ENCODE measurements around the gene LBH.

DNA sequence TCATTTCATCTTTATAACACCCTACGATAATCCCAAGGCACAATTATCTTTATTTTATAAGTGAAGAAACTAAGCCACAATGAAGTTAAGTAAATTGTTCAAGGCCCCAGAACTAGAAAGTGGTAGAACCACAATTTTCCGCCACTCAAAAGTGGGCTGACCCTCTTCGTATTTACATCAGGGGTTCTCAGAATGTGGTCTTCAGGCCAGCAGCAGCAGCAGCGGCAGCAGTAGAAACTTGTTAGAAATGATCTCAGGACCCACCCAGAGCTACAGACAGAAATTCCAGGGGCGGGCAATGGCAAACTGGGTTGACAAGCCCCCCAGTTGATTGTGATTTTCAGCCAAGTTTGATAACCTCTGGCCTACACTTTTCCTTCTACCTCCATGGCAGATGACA, 62.8 kb downstream of the LBH start:
- no peak for TF ChIP-seq POLR2A (IDR thresholded peaks at IDR 0.05)
- TF ChIP-seq, protein P1, sequence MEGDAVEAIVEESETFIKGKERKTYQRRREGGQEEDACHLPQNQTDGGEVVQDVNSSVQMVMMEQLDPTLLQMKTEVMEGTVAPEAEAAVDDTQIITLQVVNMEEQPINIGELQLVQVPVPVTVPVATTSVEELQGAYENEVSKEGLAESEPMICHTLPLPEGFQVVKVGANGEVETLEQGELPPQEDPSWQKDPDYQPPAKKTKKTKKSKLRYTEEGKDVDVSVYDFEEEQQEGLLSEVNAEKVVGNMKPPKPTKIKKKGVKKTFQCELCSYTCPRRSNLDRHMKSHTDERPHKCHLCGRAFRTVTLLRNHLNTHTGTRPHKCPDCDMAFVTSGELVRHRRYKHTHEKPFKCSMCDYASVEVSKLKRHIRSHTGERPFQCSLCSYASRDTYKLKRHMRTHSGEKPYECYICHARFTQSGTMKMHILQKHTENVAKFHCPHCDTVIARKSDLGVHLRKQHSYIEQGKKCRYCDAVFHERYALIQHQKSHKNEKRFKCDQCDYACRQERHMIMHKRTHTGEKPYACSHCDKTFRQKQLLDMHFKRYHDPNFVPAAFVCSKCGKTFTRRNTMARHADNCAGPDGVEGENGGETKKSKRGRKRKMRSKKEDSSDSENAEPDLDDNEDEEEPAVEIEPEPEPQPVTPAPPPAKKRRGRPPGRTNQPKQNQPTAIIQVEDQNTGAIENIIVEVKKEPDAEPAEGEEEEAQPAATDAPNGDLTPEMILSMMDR (IDR thresholded peaks at IDR 0.05), result no peak

Measured in right lobe of liver (tissue), 4 donors.